WTC11 (cell line): ENCODE measurements around the gene CSTF1. TPM values are rescaled to one million over a fixed set of nuclear protein-coding genes. Genes with fewer than 3 reads are reported as not detected.

ENCODE experiments used
- ATAC-seq: fragments of 200-7000 bp; cut with Tn5 transposase; 2 replicates; pipeline ENCODE4 v1.10.0; 2021; ENCODE audit warnings: mild to moderate bottlenecking, moderate library complexity
- CTCF ChIA-PET: fragments of 300-600 bp; sonication (Branson Sonifier 250); formaldehyde crosslinking; loops from one replicate; lab custom pipeline; 2021; ENCODE audit warnings: antibody characterized with exemption; lab: Charles Lee
- POLR2A ChIA-PET: fragments of 350-600 bp; sonication (Branson Sonifier 250); formaldehyde crosslinking; loops from one replicate; lab custom pipeline; 2021; ENCODE audit warnings: antibody characterized with exemption; lab: Charles Lee
- DNase-seq: peaks from one replicate; pipeline ENCODE4 v3.0.0; 2021; ENCODE audit warnings: low spot score
- H3K27ac Mint-ChIP-seq: 2 replicates; pipeline ENCODE4 v1.8.0; 2021; ENCODE audit warnings: mixed read lengths
- H3K27me3 Mint-ChIP-seq: 2 replicates; pipeline ENCODE4 v1.8.0; 2021; ENCODE audit warnings: low read depth, mild to moderate bottlenecking, moderate library complexity, mixed read lengths
- H3K36me3 Mint-ChIP-seq: 2 replicates; pipeline ENCODE4 v1.8.0; 2021; ENCODE audit warnings: mixed read lengths
- H3K4me1 Mint-ChIP-seq: 2 replicates; pipeline ENCODE4 v1.8.0; 2022; ENCODE audit warnings: mixed read lengths
- H3K4me3 Mint-ChIP-seq: 2 replicates; pipeline ENCODE4 v1.8.0; 2021; ENCODE audit warnings: mild to moderate bottlenecking, moderate library complexity, mixed read lengths
- H3K9me3 Mint-ChIP-seq: 2 replicates; pipeline ENCODE4 v1.8.0; 2021; ENCODE audit warnings: mixed read lengths
- ATF1 ChIP-seq: sonication (generic); formaldehyde crosslinking; IDR thresholded peaks from 2 replicates; pipeline ENCODE4 v1.8.1; 2023; ENCODE audit warnings: mild to moderate bottlenecking, moderate library complexity, missing genetic modification reagents
- CREM ChIP-seq: sonication (generic); formaldehyde crosslinking; IDR thresholded peaks from 2 replicates; pipeline ENCODE4 v1.8.1; 2022; ENCODE audit warnings: mild to moderate bottlenecking, missing genetic modification reagents, moderate library complexity
- ELF4 ChIP-seq: sonication (generic); formaldehyde crosslinking; IDR thresholded peaks from 2 replicates; pipeline ENCODE4 v1.8.1; 2022; ENCODE audit warnings: low read depth, mild to moderate bottlenecking, moderate library complexity, missing genetic modification reagents
- EMX1 ChIP-seq: fragments of 250-450 bp; sonication (Bioruptor Pico); IDR thresholded peaks from 2 replicates; pipeline ENCODE4 v1.8.0; 2021; ENCODE audit warnings: mild to moderate bottlenecking
- FOXP1 ChIP-seq: sonication (generic); formaldehyde crosslinking; IDR thresholded peaks from 2 replicates; pipeline ENCODE4 v1.8.0; 2022; ENCODE audit warnings: missing genetic modification reagents, mild to moderate bottlenecking, moderate library complexity, borderline replicate concordance
- GRHL2 ChIP-seq: fragments of 250-450 bp; sonication (Bioruptor Pico); IDR thresholded peaks from 2 replicates; pipeline ENCODE4 v1.8.0; 2022; ENCODE audit warnings: mild to moderate bottlenecking, moderate library complexity; ENCODE audit not compliant: insufficient replicate concordance, severe bottlenecking
- HMGA2 ChIP-seq: fragments of 250-450 bp; sonication (Bioruptor Pico); IDR thresholded peaks from 2 replicates; pipeline ENCODE4 v1.4.0; 2021; ENCODE audit warnings: mild to moderate bottlenecking, moderate library complexity
- IRF2 ChIP-seq: sonication (generic); formaldehyde crosslinking; IDR thresholded peaks from 2 replicates; pipeline ENCODE4 v1.8.0; 2022; ENCODE audit warnings: low read depth, missing genetic modification reagents, borderline replicate concordance
- NR2C2 ChIP-seq: sonication (generic); formaldehyde crosslinking; IDR thresholded peaks from 2 replicates; pipeline ENCODE4 v1.8.0; 2022; ENCODE audit warnings: mild to moderate bottlenecking, missing genetic modification reagents
- SMAD4 ChIP-seq: sonication (generic); formaldehyde crosslinking; IDR thresholded peaks from 2 replicates; pipeline ENCODE4 v1.8.0; 2022; ENCODE audit warnings: mild to moderate bottlenecking, missing genetic modification reagents
- SP1 ChIP-seq: sonication (generic); formaldehyde crosslinking; conservative IDR thresholded peaks from 2 replicates; pipeline ENCODE4 v1.8.1; 2022; ENCODE audit warnings: missing genetic modification reagents
- ZNF121 ChIP-seq: sonication (generic); formaldehyde crosslinking; IDR thresholded peaks from 2 replicates; pipeline ENCODE4 v1.8.0; 2023; ENCODE audit warnings: missing genetic modification reagents
- ZNF263 ChIP-seq: sonication (generic); formaldehyde crosslinking; IDR thresholded peaks from 2 replicates; pipeline ENCODE4 v1.8.1; 2022; ENCODE audit warnings: low read depth, mild to moderate bottlenecking, moderate library complexity, missing genetic modification reagents
- ZNF317 ChIP-seq: sonication (generic); formaldehyde crosslinking; IDR thresholded peaks from 2 replicates; pipeline ENCODE4 v1.8.1; 2023; ENCODE audit warnings: low read depth, mild to moderate bottlenecking, moderate library complexity, missing genetic modification reagents, borderline replicate concordance
- ZNF423 ChIP-seq: fragments of 250-450 bp; sonication (Bioruptor Pico); IDR thresholded peaks from 2 replicates; pipeline ENCODE4 v2.1.2; 2022; ENCODE audit warnings: mild to moderate bottlenecking, moderate library complexity
- ZNF671 ChIP-seq: fragments of 250-450 bp; sonication (Bioruptor Pico); IDR thresholded peaks from 2 replicates; pipeline ENCODE4 v1.8.0; 2021; ENCODE audit warnings: mild to moderate bottlenecking
- total RNA-seq: library from RNA; stranded (reverse); gene quantifications from 3 replicates; pipeline ENCODE4 v1.2.3, GENCODE V29; 2021
- TF ChIP-seq, protein P1 (sequence below): sonication (generic); formaldehyde crosslinking; IDR thresholded peaks from 2 replicates; pipeline ENCODE4 v1.8.1; 2022; ENCODE audit warnings: mild to moderate bottlenecking, missing genetic modification reagents, moderate library complexity, borderline replicate concordance
- TF ChIP-seq, protein P2 (sequence below): fragments of 250-450 bp; sonication (Bioruptor Pico); IDR thresholded peaks from 2 replicates; pipeline ENCODE4 v2.1.2; 2022; ENCODE audit warnings: mild to moderate bottlenecking, moderate library complexity
- TF ChIP-seq, protein P3 (sequence below): sonication (generic); formaldehyde crosslinking; IDR thresholded peaks from 2 replicates; pipeline ENCODE4 v1.8.0; 2022; ENCODE audit warnings: mild to moderate bottlenecking, missing genetic modification reagents
- TF ChIP-seq, protein P4 (sequence below): sonication (generic); formaldehyde crosslinking; IDR thresholded peaks from 2 replicates; pipeline ENCODE4 v1.8.1; 2023; ENCODE audit warnings: mild to moderate bottlenecking, missing genetic modification reagents, borderline replicate concordance
- TF ChIP-seq, protein P5 (sequence below): sonication (generic); formaldehyde crosslinking; IDR thresholded peaks from 2 replicates; pipeline ENCODE4 v1.8.1; 2022; ENCODE audit warnings: mild to moderate bottlenecking, moderate library complexity, missing genetic modification reagents

CSTF1 gene
- total RNA-seq, 1 experiment from 2014 or later: 58.5 TPM

DNA sequence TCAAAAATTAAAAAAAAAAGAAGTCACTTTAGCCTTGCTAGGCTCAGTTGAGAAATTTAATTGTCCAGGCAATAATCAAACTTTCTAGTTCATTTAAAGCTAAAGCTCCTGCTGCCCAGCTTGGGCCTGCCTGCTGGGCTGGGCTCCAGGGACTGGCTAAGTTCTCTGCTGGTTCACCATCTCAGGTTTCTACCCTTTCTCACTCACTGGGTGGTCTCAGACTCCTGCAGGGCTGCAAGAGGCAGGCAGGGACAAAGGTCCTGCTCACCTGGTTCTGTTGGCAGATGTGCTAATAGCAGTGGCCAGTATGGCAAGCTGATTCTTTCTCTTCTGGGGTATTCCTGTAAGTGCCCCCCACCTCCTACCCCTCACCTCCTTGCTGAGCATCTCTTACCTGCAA is 54.8 kb downstream of the CSTF1 start (continued):
- TF ChIP-seq, protein P1, sequence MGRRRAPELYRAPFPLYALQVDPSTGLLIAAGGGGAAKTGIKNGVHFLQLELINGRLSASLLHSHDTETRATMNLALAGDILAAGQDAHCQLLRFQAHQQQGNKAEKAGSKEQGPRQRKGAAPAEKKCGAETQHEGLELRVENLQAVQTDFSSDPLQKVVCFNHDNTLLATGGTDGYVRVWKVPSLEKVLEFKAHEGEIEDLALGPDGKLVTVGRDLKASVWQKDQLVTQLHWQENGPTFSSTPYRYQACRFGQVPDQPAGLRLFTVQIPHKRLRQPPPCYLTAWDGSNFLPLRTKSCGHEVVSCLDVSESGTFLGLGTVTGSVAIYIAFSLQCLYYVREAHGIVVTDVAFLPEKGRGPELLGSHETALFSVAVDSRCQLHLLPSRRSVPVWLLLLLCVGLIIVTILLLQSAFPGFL (CRISPR knock-in tag): no peak
- TF ChIP-seq, protein P2, sequence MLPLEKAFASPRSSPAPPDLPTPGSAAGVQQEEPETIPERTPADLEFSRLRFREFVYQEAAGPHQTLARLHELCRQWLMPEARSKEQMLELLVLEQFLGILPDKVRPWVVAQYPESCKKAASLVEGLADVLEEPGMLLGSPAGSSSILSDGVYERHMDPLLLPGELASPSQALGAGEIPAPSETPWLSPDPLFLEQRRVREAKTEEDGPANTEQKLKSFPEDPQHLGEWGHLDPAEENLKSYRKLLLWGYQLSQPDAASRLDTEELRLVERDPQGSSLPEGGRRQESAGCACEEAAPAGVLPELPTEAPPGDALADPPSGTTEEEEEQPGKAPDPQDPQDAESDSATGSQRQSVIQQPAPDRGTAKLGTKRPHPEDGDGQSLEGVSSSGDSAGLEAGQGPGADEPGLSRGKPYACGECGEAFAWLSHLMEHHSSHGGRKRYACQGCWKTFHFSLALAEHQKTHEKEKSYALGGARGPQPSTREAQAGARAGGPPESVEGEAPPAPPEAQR (CRISPR knock-in tag): no peak
- TF ChIP-seq, protein P3, sequence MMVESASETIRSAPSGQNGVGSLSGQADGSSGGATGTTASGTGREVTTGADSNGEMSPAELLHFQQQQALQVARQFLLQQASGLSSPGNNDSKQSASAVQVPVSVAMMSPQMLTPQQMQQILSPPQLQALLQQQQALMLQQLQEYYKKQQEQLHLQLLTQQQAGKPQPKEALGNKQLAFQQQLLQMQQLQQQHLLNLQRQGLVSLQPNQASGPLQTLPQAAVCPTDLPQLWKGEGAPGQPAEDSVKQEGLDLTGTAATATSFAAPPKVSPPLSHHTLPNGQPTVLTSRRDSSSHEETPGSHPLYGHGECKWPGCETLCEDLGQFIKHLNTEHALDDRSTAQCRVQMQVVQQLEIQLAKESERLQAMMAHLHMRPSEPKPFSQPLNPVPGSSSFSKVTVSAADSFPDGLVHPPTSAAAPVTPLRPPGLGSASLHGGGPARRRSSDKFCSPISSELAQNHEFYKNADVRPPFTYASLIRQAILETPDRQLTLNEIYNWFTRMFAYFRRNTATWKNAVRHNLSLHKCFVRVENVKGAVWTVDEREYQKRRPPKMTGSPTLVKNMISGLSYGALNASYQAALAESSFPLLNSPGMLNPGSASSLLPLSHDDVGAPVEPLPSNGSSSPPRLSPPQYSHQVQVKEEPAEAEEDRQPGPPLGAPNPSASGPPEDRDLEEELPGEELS: no peak
- TF ChIP-seq ZNF121 (CRISPR knock-in tag) (no peak), ZNF423 (no peak), GRHL2 (no peak), NR2C2 (CRISPR knock-in tag) (no peak)
- TF ChIP-seq, protein P4, sequence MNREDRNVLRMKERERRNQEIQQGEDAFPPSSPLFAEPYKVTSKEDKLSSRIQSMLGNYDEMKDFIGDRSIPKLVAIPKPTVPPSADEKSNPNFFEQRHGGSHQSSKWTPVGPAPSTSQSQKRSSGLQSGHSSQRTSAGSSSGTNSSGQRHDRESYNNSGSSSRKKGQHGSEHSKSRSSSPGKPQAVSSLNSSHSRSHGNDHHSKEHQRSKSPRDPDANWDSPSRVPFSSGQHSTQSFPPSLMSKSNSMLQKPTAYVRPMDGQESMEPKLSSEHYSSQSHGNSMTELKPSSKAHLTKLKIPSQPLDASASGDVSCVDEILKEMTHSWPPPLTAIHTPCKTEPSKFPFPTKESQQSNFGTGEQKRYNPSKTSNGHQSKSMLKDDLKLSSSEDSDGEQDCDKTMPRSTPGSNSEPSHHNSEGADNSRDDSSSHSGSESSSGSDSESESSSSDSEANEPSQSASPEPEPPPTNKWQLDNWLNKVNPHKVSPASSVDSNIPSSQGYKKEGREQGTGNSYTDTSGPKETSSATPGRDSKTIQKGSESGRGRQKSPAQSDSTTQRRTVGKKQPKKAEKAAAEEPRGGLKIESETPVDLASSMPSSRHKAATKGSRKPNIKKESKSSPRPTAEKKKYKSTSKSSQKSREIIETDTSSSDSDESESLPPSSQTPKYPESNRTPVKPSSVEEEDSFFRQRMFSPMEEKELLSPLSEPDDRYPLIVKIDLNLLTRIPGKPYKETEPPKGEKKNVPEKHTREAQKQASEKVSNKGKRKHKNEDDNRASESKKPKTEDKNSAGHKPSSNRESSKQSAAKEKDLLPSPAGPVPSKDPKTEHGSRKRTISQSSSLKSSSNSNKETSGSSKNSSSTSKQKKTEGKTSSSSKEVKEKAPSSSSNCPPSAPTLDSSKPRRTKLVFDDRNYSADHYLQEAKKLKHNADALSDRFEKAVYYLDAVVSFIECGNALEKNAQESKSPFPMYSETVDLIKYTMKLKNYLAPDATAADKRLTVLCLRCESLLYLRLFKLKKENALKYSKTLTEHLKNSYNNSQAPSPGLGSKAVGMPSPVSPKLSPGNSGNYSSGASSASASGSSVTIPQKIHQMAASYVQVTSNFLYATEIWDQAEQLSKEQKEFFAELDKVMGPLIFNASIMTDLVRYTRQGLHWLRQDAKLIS (CRISPR knock-in tag): no peak

DNA sequence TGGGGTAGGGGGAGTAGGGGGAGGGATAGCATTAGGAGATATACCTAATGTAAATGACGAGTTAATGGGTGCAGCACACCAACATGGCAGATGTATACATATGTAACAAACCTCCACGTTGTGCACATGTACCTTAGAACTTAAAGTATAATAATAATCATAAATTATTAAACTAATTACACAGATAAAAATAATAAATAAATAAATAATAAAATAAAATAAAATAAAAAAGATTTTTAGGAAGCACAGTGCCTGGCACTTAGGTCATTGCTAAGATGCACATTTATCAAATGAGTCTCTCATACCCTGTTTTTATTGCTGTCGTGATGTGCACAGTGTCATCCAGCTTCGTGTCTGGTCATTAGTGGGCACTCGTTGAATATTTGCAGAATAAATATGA is 57.0 kb downstream of the CSTF1 start:
- Mint-ChIP-seq H3K27me3 (peaks cover 17% of the 10 kb centered on the region), H3K4me1 (peaks cover 5% of the 10 kb centered on the region; the same call in 1 of the 2 replicates), H3K4me3 (no peak overlapping the region), H3K36me3 (no peaks in the 10 kb centered on the region), H3K27ac (no peak overlapping the region), H3K9me3 (no peaks in the 10 kb centered on the region)
- POLR2A ChIA-PET: no interaction called here
- TF ChIP-seq NR2C2 (CRISPR knock-in tag) (no peak), HMGA2 (CRISPR knock-in tag) (peak; percentile 93)
- DNase-seq: no peak
- ATAC-seq: no peak
- CTCF ChIA-PET: no interaction called here

DNA sequence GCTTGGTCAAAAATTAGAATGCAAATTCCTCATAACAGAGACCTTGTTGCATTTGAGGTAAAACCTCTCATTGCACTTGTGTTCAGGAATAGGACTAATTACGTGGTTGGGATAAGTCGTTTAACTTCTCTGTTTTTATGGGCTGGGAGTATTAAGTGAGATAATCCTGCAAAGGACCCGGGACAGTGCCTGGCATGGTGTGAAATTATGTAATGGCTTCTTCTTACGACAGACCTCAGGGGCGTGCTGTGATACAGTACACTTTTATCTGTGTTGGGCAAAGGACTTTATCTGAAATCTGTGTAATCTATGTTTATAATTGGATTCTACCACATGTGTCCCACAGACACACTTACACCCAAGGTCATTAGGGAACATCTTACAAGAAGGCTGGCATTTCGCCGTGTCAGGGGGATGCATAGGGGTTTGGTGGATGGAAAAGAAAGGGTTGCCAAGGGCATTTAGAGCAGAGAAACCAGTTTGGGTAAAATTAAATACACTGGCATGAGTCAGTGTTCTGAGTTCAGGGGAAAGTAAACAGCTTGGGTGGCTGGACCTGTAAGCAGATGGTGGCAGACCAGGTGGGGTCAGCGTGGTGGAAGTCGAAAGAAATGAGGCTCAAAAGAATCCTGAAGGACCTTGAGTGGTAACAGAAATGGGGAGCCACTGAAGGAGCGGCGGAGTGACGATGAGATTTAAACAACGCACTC is 58.8 kb downstream of the CSTF1 start:
- TF ChIP-seq ZNF317: no peak
- no peak for TF ChIP-seq ELF4 (CRISPR knock-in tag)
- no peak for TF ChIP-seq ATF1 (CRISPR knock-in tag)
- TF ChIP-seq FOXP1 (CRISPR knock-in tag): no peak
- no peak for TF ChIP-seq SP1 (CRISPR knock-in tag)
- TF ChIP-seq CREM: no peak
- TF ChIP-seq IRF2 (CRISPR knock-in tag): no peak
- TF ChIP-seq ZNF263 (CRISPR knock-in tag): no peak
- TF ChIP-seq, protein P3: no peak
- TF ChIP-seq, protein P5, sequence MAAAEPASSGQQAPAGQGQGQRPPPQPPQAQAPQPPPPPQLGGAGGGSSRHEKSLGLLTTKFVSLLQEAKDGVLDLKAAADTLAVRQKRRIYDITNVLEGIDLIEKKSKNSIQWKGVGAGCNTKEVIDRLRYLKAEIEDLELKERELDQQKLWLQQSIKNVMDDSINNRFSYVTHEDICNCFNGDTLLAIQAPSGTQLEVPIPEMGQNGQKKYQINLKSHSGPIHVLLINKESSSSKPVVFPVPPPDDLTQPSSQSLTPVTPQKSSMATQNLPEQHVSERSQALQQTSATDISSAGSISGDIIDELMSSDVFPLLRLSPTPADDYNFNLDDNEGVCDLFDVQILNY (CRISPR knock-in tag): no peak
- no peak for TF ChIP-seq EMX1
- TF ChIP-seq ZNF671: no peak
- TF ChIP-seq SMAD4 (CRISPR knock-in tag): no peak
- Mint-ChIP-seq H3K27me3 (peaks cover 10% of the 10 kb centered on the region; the same call in 1 of the 2 replicates), H3K36me3 (no peaks in the 10 kb centered on the region), H3K27ac (no peak overlapping the region), H3K4me3 (no peak overlapping the region), H3K4me1 (peaks cover 5% of the 10 kb centered on the region; the same call in 1 of the 2 replicates), H3K9me3 (no peaks in the 10 kb centered on the region)
- CTCF ChIA-PET: no interaction called here
- no peak for ATAC-seq
- DNase-seq: no peak
- POLR2A ChIA-PET: no interaction called here
